Stimulated activated CD8-positive, alpha-beta memory T cell treated with anti-CD3 and anti-CD28 coated beads, Interleukin-12 subunit alpha, Interleukin-12 subunit beta, amount 100 ng/mL, for 1 hour (primary cell): ENCODE data around the gene DBP.

Experiments
- DNase-seq: peaks from one replicate; pipeline ENCODE4 v3.0.0-alpha.2; 2020; ENCODE audit warnings: low read depth

Gene DBP

DNA sequence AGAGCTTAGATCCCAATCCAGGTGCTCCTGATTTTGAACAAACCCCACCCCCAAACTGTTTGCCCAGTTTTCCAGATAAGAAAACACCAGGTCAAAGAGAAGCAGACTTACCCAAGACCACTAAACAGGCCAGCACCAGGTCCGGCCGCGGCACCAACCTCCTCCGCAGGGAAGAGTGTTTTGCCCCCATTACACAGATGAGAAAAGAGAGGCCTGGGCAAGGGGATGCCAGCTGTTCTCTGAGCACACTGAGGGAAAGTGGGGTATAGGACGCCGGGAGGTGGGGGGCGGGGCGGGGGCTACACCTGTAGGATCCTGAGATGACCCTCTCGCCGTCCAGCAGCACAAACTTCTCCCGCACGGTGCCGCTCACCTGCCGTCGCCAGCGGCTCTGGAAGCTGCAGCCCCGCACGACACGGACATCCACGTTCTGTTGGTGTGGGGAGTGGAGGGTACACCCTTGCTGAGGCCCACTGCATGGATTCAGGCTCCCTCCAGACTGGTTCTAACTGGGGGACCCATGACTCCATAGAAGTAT, 27.5 kb downstream of the DBP start:
- no peak for DNase-seq

DNA sequence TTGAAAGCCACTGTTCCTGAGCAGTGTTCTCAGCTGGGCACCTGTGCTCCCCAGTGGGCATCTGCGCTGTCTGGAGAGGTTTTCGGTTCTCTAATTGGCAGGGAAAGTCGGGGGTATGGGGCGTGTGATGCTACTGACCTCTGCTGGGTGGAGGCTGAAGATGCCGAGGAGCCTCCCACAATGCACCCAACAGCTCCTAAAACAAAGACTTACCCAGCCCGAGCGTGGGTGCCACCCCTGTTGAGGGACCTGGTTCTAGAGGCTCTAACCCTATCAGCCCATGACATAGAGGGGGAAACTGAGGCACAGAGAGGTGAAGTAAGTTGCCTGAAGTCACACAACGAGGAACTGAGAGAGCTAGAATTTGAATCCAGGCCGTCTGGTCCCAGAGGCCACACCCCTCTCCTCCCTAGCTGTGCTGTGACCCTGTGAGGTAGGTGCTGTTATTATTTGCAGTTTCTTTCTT, 28.3 kb downstream of the DBP start:
- DNase-seq = peak; percentile 26

DNA sequence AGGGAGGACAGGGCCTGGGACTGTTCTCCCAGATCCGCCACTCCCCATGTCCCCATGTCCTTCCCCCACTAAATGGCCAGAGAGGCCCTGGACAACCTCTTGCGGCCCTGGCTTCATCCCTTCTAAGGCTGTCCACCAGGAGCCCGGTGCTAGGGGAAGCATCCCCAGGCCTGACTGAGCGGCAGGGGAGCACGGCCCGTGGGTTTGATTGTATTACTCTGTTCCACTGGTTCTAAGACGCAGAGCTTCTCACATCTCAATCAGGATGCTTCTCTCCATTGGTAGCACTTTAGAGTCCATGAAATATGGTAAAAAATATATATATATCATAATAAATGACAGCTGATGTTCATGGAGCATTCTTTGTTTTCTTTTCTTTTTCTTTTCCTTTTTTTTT, 29.8 kb downstream of the DBP start:
- DNase-seq = no peak

DNA sequence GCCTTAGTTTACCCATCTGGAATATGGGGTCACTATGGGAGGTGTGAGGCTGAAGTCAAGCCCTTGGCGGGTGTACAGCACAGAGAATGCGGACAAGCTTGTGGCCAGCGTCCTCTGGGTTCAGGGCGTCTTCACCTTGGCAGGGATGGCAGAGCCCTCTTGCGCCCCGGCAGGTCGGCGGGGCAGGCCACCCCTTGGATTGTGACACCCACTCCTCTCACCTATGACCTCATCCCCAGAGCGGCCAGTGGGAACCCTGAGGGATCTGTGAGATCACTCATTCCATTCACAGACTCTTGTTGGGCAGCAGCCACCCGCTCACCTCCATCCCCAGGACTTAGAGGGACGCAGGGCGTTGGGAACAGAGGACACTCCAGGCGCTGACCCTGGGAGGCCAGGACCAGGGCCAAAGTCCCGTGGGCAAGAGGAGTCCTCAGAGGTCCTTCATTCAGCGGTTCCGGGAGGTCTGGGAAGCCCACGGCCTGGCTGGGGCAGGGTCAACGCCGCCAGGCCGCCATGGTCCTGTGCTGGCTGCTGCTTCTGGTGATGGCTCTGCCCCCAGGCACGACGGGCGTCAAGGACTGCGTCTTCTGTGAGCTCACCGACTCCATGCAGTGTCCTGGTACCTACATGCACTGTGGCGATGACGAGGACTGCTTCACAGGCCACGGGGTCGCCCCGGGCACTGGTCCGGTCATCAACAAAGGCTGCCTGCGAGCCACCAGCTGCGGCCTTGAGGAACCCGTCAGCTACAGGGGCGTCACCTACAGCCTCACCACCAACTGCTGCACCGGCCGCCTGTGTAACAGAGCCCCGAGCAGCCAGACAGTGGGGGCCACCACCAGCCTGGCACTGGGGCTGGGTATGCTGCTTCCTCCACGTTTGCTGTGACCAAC, 30.5 kb downstream of the DBP start, which contains the start of gene SPACA4:
Gene SPACA4, plus strand, starts transcription at position 280 of the 896 bp plus-strand sequence. Its CDS starts 237 bp downstream, at position 517.
- no peak for DNase-seq

- no peak for DNase-seq
Measured at GRCh38 chr19:48603850-48604249, 33.3 kb downstream of the DBP start.

GRCh38 chr19:48603449-48603848, 33.7 kb downstream of the DBP start:
- DNase-seq = no peak

- no peak for DNase-seq
Measured at GRCh38 chr19:48603001-48603400, 34.2 kb downstream of the DBP start.

GRCh38 chr19:48600679-48601417, 36.3 kb downstream of the DBP start:
- no peak for DNase-seq

DNA sequence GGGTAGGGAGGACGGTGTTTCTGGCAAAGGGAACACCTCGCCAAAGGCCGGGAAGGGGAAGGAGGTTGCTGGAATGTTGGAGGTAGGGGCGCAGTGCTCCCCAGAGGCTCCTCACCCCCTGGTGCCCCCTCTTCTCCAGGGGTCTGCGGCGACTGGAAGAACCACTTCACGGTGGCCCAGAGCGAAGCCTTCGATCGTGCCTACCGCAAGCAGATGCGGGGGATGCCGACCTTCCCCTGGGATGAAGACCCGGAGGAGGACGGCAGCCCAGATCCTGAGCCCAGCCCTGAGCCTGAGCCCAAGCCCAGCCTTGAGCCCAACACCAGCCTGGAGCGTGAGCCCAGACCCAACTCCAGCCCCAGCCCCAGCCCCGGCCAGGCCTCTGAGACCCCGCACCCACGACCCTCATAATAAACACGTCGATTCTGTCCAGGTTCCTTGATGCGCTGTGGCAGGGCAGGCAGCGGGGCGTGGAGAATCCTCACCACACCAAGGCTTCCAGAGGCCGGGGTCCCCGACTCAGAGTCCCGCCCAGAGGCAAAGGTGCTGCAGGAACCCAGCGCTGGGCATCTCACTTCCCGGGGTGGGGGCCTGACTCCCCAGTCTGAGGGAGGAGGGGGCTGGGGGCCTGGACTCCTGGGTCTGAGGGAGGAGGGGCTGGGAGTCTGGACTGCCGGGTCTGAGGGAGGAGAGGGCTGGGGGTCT, 38.0 kb downstream of the DBP start:
- no peak for DNase-seq

DNA sequence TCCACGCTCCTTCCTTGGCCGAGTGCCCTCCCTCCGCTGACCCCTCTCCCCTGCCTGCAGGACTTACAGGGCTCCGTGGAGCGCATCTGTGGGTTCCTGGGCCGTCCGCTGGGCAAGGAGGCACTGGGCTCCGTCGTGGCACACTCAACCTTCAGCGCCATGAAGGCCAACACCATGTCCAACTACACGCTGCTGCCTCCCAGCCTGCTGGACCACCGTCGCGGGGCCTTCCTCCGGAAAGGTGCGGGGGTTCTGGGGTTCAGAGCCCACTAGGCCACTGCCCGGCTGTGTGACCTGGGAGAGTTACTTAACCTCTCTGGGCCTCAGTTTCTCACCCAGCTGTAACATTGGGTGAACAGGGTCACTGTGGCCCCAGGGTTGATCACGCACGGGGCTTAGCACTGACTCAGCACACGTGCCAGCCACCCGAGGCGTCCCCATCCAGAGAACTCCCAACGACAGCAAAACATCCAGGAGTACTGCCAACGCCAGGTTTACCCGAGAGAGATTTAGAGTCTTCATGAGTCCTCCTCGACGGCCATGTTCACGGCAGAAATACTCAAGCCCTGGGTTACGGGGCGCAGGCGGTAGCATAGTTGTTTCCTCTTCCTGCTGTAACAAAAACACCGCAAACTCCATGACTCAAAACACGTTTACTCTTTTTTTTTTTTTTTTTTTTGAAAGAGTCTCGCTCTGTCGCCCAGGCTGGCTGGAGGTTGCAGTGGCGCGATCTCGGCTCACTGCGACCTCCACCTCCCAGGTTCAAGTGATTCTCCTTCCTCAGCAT, 40.3 kb downstream of the DBP start:
- DNase-seq = no peak

GRCh38 chr19:48596237-48596636, 40.9 kb downstream of the DBP start:
- DNase-seq = no peak

- DNase-seq = no peak
Measured at GRCh38 chr19:48595833-48596232, 41.3 kb downstream of the DBP start.

GRCh38 chr19:48595171-48595570, 42.0 kb downstream of the DBP start:
- DNase-seq = no peak

DNA sequence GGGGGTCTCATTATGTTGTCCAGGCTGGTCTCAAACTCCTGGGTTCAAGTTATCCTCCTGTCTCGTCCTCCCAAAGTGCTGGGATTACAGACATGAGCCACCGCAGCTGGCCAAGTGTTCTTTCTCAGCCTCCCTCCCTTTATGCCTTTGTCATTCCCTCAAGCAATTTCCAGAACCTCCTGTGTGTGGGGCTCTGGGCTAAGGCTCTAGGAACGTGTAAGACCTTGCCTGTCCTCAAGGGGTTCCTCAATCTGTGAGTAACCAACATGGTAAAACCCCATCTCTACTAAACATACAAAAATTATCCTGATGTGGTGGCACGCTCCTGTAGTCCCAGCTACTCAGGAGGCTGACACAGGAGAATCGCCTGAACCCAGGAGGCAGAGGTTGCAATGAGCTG, 46.2 kb downstream of the DBP start:
- DNase-seq = no peak

- peak; percentile 78 for DNase-seq
Measured at GRCh38 chr19:48588670-48589401, 48.3 kb downstream of the DBP start.

DNA sequence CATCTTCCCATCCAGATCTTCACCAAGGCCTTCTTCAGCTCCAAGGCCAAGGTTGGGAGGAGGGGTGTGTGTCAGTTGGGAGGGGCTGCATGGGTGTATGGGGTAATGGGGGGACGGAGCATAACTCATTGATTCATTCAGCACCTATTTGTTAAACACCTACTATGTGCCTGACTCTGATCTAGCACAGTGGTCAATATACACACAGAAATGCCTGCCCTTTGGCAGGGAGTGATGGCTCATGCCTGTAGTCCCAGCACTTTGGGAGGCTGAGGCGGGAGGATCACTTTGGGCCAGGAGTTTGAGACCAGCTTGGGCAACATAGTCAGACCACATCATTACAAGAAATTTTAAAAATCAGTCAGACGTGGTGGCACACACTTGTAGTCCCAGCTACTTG, 49.8 kb downstream of the DBP start:
- no peak for DNase-seq

DNA sequence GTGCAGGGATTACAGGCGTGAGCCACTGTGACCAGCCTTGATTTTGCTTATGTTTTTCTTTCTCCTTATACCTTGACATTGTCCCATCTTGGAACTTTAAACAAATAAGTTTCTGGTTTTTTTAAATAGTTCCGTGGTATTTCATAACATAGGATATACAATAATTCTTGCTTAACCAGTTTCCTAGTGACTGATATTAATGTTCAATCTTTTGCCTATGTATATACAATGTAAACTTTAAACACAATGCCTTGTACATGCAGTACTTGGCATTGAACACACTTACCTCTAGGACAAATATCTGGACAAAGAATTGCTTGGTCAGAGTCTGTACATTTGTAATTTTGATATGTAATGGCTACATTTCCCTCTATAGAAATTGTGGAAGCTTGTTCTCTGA, 55.0 kb downstream of the DBP start:
- DNase-seq = no peak
